Prostate gland (tissue), 2 donors: ENCODE measurements around the gene LYPLA2. TPM values are rescaled to one million over a fixed set of nuclear protein-coding genes. Genes with fewer than 3 reads are reported as not detected.
"Not testable (repeated sequence)": the region's sequence is repeated elsewhere in the genome, so short reads cannot be mapped to it uniquely, and the experiment has no call there.

Experiments
- DNase-seq: peaks from one replicate; pipeline ENCODE4 v3.0.0-alpha.2; 2019; ENCODE audit warnings: low spot score
- H3K27ac ChIP-seq, 2 donors: fragments of 200-600 bp; sonication (generic); 2 replicates each; pipeline ENCODE4 v1.5.1; 2017 to 2019
- H3K27me3 ChIP-seq: fragments of 200-600 bp; sonication (generic); replicated peaks from 2 replicates; pipeline ENCODE4 v1.5.1; 2019; ENCODE audit not compliant: insufficient read depth
- H3K36me3 ChIP-seq, 2 donors: fragments of 200-600 bp; sonication (generic); 1 replicate in 1 of 2; 2 replicates in 1 of 2; pipeline versions ENCODE4 v1.5.1 to v1.8.1; 2017 to 2019
- H3K4me1 ChIP-seq: fragments of 200-600 bp; sonication (generic); replicated peaks from 2 replicates; pipeline ENCODE4 v1.5.1; 2019
- H3K4me3 ChIP-seq, 2 donors: fragments of 200-600 bp; sonication (generic); 2 replicates each; pipeline ENCODE4 v1.5.1; 2017 to 2019
- H3K9me3 ChIP-seq: fragments of 200-600 bp; sonication (generic); 2 replicates; pipeline ENCODE4 v1.5.1; 2017
- CTCF ChIP-seq, 4 experiments: fragments of 200-600 bp in 2 of 4; fragments of 450-650 bp in 2 of 4; sonication (generic) in 2 of 4; IDR thresholded peaks; 1 replicate in 3 of 4; 2 replicates in 1 of 4; pipeline ENCODE4 v1.5.1; 2016 to 2019; ENCODE audit warnings: antibody characterized with exemption in 4 of 4, mild to moderate bottlenecking in 2 of 4, moderate library complexity in 2 of 4
- POLR2A ChIP-seq: fragments of 450-650 bp; IDR thresholded peaks from one replicate; pipeline ENCODE4 v1.6.1; 2016; ENCODE audit warnings: antibody characterized with exemption, mild to moderate bottlenecking
- POLR2AphosphoS5 ChIP-seq: sonication (generic); formaldehyde crosslinking; IDR thresholded peaks from one replicate; pipeline ENCODE4 v1.6.1; 2017; ENCODE audit warnings: antibody characterized with exemption
- WGBS: methylation state at CpG from one replicate; pipeline ENCODE4 v1.1.5; 2018; 5-methylcytosine and 5-hydroxymethylcytosine counted together
- intact Hi-C: fragments of 100-400 bp; cut with DNase I; formaldehyde crosslinking; loops from one replicate; pipeline ENCODE4 v1.14.2; 2022
- total RNA-seq, 2 donors: library from RNA; depleted of rRNA; stranded (reverse); fragments of >200 nt; gene quantifications; one replicate each; pipeline ENCODE4 v1.1.0, GENCODE V29; 2016

The LYPLA2 gene
- total RNA-seq, 2 donors from 2014 or later: 53.6 to 57.7 TPM

DNA sequence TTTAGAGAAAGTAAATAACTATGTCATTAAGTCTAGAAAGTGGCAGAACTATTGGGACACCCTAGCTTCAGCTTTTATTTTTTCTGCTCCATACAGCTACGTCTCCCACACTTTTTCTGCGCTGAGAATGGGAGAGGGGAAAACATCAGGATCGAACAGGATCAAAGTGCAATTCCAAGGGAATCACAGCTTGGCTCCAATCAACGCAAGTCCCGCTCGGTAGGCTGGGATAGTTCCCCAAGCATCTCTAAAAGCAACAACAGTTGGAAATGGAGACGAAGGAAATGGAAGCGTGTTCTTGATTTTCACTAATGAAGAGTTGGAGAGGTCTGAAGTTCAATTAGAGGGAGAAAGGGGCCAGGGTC lies 33.7 kb downstream of the LYPLA2 start:
- no peak for DNase-seq
- no peaks in the 10 kb centered on the region for H3K9me3 ChIP-seq
- no peak for TF ChIP-seq CTCF (IDR thresholded peaks at IDR 0.05)
- no peak for TF ChIP-seq POLR2AphosphoS5
- TF ChIP-seq POLR2A: no peak
- no peaks in the 10 kb centered on the region for H3K36me3 ChIP-seq
- peak overlapping the region; percentile 67 to 79 for H3K4me3 ChIP-seq
- H3K27ac ChIP-seq: peak overlapping the region; percentile 84 to 91
- no peaks in the 10 kb centered on the region for H3K4me1 ChIP-seq
- 3% methylated on average over 8 of the region's 8 CpGs for WGBS
- intact Hi-C loops: no loop called here
- no peaks in the 10 kb centered on the region for H3K27me3 ChIP-seq

- H3K27me3 ChIP-seq: no peaks in the 10 kb centered on the region
- peak; percentile 92 for TF ChIP-seq POLR2A
- TF ChIP-seq CTCF (IDR thresholded peaks at IDR 0.05): peak in 2 of 4 experiments; percentile 14 to 15
- peak; percentile 97 for TF ChIP-seq POLR2AphosphoS5
- peak within 1 kb of the TSS; percentile 84 to 91 for H3K27ac ChIP-seq
- H3K4me1 ChIP-seq: no peaks in the 10 kb centered on the region
- peak within 1 kb of the TSS; percentile 67 to 79 for H3K4me3 ChIP-seq
- no peaks in the 10 kb centered on the region for H3K36me3 ChIP-seq
- WGBS: under 1% methylated on average over 42 of the region's 42 CpGs
- H3K9me3 ChIP-seq: no peaks in the 10 kb centered on the region
- DNase-seq: peak; percentile 93
- intact Hi-C loops: no loop called here
Observed at GRCh38 chr1:23825076-23825761, 34.3 kb downstream of the LYPLA2 start, which contains the start of gene HMGCL. HMGCL (minus strand) TSS chr1:23825429; CDS start chr1:23825415, 14 bp downstream.

DNA sequence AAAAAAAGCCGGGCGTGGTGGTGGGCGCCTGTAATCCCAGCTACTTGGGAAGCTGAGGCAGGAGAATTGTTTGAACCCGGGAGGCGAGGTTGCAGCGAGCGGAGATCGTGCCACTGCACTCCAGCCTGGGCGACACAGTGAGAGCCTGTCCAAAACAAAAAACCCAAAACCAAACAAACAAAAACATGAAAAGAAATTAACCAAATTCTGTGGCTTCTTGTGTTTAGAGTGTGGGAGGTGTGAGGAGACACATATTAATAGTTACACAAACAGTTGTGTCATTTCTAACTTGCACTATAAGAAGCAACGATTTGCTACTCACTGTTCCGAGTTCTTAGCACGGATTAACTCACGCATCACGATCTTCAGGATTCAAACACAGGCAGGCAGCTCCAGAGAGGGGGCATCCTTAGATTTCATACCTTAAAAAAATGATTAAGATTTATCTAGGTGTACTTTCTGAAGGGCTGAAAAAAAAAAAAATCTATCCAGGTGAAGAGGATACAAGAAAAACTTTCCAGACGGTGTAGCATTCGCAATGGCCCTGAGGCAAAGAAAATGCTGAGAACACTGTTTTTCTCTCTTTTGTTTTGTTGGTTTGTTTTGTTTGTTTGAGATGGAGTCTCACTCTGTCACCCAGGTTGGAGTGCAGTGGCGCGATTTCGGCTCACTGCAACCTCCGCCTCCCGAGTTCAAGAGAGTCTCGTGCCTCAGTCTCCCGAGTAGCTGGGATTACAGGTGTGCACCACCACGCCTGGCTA lies 35.0 kb downstream of the LYPLA2 start:
- H3K27ac ChIP-seq: peak overlapping the region; percentile 84 to 91
- H3K27me3 ChIP-seq: no peaks in the 10 kb centered on the region
- DNase-seq: no peak
- H3K9me3 ChIP-seq: no peaks in the 10 kb centered on the region
- H3K36me3 ChIP-seq: no peaks in the 10 kb centered on the region
- no peaks in the 10 kb centered on the region for H3K4me1 ChIP-seq
- WGBS: 58% methylated on average over 24 of the region's 24 CpGs
- H3K4me3 ChIP-seq: peak overlapping the region; percentile 67 to 79
- TF ChIP-seq CTCF (IDR thresholded peaks at IDR 0.05) (no peak), POLR2AphosphoS5 (no peak), POLR2A (no peak)
- intact Hi-C loops: no loop called here

DNA sequence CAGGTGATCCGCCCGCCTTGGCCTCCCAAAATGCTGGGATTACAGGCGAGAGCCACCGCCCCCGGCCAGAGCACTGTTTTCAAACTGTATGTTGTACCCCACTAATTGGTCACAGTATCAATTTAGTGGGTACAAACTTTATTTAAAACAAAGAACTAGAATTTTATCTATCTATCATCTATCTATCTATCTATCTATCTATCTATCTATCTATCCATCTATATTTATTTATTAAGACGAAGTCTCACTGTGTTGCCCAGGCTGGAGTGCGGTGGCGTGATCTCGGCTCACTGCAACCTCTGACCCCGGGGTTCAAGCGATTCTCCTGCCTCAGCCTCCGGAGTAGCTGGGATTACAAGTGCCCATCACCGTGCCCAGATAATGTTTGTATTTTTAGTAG lies 35.6 kb downstream of the LYPLA2 start:
- H3K9me3 ChIP-seq, intact Hi-C loops, H3K27me3 ChIP-seq, H3K4me3 ChIP-seq, H3K27ac ChIP-seq, H3K4me1 ChIP-seq, DNase-seq, H3K36me3 ChIP-seq: not testable (repeated sequence)
- 98% methylated on average over 13 of the region's 13 CpGs for WGBS

DNA sequence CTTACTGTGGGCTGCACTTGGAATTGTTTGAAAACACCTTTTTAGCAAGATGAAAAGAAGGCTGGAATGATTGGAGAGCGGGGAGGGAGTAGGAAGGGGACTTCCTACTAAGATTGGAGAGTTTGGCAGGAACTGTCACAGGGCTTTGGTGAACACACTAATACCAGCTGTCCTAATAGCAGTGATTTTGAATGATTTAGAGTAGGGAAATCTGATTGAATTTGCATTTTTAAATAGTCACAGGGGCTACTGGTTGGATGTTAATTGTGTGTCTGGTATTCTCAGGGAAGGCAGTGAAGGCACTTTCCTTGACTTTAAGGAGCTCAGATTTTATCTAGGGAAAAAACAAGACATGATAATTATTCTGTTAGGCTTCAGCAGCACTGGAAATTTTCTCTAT lies 36.8 kb downstream of the LYPLA2 start:
- no peaks in the 10 kb centered on the region for H3K4me1 ChIP-seq
- WGBS: 87% methylated on average over 1 of the region's 1 CpG
- no peak for TF ChIP-seq POLR2AphosphoS5
- TF ChIP-seq CTCF (IDR thresholded peaks at IDR 0.05): no peak
- TF ChIP-seq POLR2A: no peak
- intact Hi-C loops: no loop called here
- no peak overlapping the region for H3K27ac ChIP-seq
- H3K27me3 ChIP-seq: no peaks in the 10 kb centered on the region
- H3K4me3 ChIP-seq: no peak overlapping the region
- no peaks in the 10 kb centered on the region for H3K9me3 ChIP-seq
- H3K36me3 ChIP-seq: no peaks in the 10 kb centered on the region
- no peak for DNase-seq

DNA sequence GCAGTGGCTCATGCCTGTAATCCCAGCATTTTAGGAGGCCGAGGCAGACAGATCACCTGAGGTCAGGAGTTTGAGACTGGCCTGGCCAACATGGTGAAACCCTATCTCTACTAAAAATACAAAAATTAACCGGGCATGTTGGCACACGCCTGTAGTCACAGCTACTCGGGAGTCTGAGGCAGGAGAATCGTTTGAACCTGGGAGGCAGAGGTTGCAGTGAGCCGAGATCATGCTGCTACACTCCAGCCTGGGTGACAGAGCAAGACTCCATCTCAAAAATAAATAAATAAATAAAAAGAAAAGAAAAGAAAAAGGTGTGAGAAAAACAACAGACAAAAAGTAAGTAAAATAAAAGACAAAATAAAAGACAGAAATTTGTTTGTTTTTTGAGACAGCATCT lies 43.2 kb downstream of the LYPLA2 start:
- H3K36me3 ChIP-seq, H3K27ac ChIP-seq, H3K9me3 ChIP-seq, H3K27me3 ChIP-seq, H3K4me1 ChIP-seq, DNase-seq, intact Hi-C loops, H3K4me3 ChIP-seq: not testable (repeated sequence)
- 47% methylated on average over 6 of the region's 6 CpGs for WGBS
